ENCODE data around the gene WRAP53.

WRAP53 gene

GRCh38 chr17:7712111-7712771 is 24.0 kb downstream of the WRAP53 start:
- TF ChIP-seq, protein P1, sequence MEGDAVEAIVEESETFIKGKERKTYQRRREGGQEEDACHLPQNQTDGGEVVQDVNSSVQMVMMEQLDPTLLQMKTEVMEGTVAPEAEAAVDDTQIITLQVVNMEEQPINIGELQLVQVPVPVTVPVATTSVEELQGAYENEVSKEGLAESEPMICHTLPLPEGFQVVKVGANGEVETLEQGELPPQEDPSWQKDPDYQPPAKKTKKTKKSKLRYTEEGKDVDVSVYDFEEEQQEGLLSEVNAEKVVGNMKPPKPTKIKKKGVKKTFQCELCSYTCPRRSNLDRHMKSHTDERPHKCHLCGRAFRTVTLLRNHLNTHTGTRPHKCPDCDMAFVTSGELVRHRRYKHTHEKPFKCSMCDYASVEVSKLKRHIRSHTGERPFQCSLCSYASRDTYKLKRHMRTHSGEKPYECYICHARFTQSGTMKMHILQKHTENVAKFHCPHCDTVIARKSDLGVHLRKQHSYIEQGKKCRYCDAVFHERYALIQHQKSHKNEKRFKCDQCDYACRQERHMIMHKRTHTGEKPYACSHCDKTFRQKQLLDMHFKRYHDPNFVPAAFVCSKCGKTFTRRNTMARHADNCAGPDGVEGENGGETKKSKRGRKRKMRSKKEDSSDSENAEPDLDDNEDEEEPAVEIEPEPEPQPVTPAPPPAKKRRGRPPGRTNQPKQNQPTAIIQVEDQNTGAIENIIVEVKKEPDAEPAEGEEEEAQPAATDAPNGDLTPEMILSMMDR (IDR thresholded peaks at IDR 0.05; ENCODE audit: low read depth, low read length) = no peak
- H3K4me3 ChIP-seq (ENCODE audit: low read depth, low read length) = no peak overlapping the region

GRCh38 chr17:7713782-7714181 is 25.5 kb downstream of the WRAP53 start:
- TF ChIP-seq, protein P1 (IDR thresholded peaks at IDR 0.05; ENCODE audit: low read depth, low read length) = no peak
- no peak overlapping the region for H3K4me3 ChIP-seq (ENCODE audit: low read depth, low read length)

- TF ChIP-seq, protein P1 (IDR thresholded peaks at IDR 0.05; ENCODE audit: low read depth, low read length) = no peak
These were observed 26.7 kb downstream of the WRAP53 start for GRCh38 chr17:7714721-7715594.

GRCh38 chr17:7715936-7716886 is 27.9 kb downstream of the WRAP53 start:
- H3K4me3 ChIP-seq (ENCODE audit: low read depth, low read length) = peak overlapping the region; percentile 66
- TF ChIP-seq, protein P1 (IDR thresholded peaks at IDR 0.05; ENCODE audit: low read depth, low read length) = no peak

More at GRCh38 chr17:7714721-7715594, 26.7 kb downstream of the WRAP53 start:
- no peak overlapping the region for H3K4me3 ChIP-seq (ENCODE audit: low read depth, low read length)

DNA sequence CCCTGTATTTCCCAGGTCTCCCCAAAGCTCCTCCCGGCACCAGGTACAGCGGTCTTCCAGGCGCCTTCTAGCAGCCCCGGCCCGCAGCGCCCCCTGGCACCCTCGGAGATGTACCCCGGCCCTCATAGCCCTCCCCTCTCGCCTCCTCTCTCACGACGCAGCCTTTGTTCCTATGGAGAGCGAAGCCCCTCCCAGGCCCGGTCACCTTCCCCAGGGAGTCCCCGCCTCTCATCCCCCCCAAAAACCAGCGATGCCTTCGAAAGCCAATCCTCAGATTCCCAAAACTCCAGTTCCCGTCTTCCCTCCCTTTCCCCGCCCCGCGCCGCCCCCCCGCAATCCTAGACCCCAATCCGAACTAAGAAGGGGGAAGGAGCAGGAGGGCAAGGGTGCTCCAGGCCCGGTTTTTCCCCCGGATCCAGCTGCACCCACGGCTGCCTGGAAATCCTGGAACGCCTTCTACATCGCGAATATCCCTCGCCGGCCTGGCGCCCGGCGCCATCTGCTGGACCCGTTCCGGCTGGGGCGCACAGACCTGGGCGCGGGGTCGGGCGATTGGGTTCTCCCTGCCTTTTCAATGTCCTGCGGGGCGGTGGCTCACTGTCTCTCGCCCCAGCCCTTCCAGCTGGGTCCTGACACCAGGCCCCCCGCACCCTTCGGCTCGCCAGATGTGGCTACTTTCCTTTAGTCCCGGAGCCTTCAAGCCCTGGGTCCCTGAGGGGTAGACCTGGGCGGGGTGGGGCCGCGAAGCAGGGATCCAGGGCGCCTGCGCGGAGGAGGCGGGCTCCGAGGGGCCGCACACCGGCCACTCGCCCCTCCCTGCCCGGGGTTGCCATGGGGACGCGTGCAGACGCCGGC is 28.9 kb downstream of the WRAP53 start, which contains the start of gene DNAH2:
DNAH2 (plus strand) TSS at position 844 of the 855 bp plus-strand sequence. CDS start 1,991 bp downstream, outside the sequence.
- TF ChIP-seq, protein P1 (IDR thresholded peaks at IDR 0.05; ENCODE audit: low read depth, low read length) = peak; percentile 39
- peak within 1 kb of the TSS; percentile 66 for H3K4me3 ChIP-seq (ENCODE audit: low read depth, low read length)

GRCh38 chr17:7717756-7718350 is 29.6 kb downstream of the WRAP53 start:
- TF ChIP-seq, protein P1 (IDR thresholded peaks at IDR 0.05; ENCODE audit: low read depth, low read length) = no peak
- H3K4me3 ChIP-seq (ENCODE audit: low read depth, low read length) = peak overlapping the region; percentile 66
